HG02759 (cell line): ENCODE results near the gene FBL.

Source experiments
- ATAC-seq: cut with Tn5 transposase; IDR thresholded peaks from one replicate; pipeline ENCODE4 v1.9.1; 2021; ENCODE audit warnings: mild to moderate bottlenecking, moderate library complexity; ENCODE audit not compliant: unreplicated experiment

Gene FBL

DNA sequence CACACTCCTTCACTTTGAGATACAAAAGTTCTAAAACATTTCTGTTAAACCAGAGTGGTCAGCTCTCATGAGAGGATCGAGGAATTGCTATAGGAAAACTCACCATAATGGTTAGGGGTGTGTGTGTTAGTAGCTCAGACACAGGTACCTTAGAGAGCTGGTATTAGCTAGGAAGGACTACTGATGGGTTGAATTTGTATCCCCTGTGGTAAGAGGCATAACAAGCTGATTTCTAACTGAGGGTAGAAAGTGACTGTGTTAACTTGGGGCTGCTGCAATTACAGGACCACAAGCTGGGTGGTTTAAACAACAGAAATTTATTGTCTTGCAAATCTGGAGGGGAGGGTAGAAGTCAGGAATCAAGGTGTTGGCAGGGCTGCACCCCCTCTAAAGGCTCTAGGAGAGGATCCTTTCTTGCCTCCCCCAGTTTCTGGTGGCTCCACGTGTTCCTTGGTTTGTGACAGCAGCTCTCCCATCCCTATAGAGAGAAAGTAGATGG lies 50.1 kb downstream of the FBL start:
- ATAC-seq = no peak

GRCh38 chr19:39795001-39795400 lies 51.2 kb downstream of the FBL start:
- no peak for ATAC-seq

GRCh38 chr19:39792999-39793546 lies 53.1 kb downstream of the FBL start:
- peak; percentile 73 for ATAC-seq

GRCh38 chr19:39788244-39788643 lies 57.9 kb downstream of the FBL start:
- ATAC-seq = no peak
